Measurements from ENCODE around the gene LMO1.

The LMO1 gene

GRCh38 chr11:8242499-8243280 is 21.0 kb downstream of the LMO1 start:
- no peak for DNase-seq

GRCh38 chr11:8242118-8242475 is 21.6 kb downstream of the LMO1 start:
- no peak for DNase-seq

DNA sequence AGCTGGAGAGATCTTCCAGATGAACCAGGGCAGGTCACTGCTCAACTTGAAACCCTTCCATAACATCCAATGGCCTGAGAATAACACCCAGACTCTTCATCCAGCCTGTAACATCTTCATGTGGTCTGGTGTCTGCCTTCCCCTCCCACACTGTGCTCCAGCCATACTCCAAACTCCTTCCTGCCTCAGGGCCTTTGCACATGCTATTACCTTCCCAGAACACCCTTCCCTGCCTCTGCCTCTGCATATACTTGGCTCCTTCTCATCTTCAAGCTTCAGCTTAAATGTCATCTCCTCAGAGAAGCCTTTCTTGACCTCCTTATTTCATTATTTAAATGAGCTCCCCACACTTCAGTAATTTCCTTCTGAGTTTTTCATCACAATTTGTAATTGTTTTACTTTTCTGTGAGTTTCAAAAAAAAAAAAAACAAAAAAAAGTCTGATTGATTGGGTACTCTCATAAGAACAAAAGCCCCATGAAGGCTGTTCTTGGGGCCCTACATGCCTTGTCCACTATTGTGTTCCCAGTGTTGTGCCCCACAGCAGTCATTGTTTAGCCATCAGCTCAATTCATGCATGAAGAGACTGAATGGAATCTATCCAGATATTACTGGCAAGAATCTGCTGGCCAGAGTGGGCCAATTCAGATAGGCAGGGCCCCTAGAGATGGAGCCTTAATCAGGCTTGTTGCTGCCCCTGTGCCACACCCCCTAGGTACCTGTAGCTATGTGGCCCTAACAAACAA is 22.1 kb downstream of the LMO1 start:
- DNase-seq: no peak

- DNase-seq: no peak
These were observed 24.0 kb downstream of the LMO1 start for GRCh38 chr11:8239536-8240228.

DNA sequence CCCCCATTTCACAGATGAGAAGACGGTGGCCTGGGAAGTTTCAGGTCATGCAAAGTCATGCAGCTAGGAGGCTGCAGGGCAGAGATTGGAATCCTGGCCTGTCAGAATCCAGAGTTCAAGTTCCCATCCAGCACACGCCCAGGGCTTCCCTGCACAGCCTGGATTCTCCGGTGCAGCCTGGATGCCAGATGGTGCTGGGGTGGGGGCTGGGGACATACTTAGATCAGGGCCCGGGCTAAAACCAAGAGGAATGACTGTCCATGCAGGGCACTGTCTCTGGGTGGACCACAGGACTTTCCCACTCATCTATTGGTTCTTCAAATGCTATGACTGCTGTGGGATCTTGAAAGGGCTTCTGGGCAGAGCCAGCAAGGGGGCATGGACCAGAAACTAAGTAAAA is 24.6 kb downstream of the LMO1 start:
- DNase-seq: no peak

- no peak for DNase-seq
These were observed 26.2 kb downstream of the LMO1 start for GRCh38 chr11:8237453-8237852.

DNA sequence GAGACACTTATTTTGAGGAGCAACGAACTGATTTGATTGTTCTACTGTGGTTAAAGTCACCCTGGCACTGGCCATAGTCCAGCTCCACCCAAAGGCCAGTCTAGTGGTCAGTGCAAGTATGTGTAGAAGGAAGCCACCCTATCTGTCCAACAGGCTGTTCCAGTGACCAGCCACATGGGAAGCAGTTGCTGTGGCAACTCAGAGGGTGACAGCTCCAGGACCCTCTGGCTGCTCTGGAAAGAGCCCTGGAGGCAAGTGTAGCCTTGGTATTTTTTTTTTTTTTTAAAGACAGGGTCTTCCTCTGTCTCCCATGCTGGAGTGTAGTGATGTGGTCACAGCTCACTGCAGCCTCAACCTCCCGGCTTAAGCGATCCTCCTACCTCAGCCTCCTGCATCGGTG is 27.8 kb downstream of the LMO1 start:
- DNase-seq: no peak

- no peak for DNase-seq
These were observed 28.8 kb downstream of the LMO1 start for GRCh38 chr11:8234910-8235309.

DNA sequence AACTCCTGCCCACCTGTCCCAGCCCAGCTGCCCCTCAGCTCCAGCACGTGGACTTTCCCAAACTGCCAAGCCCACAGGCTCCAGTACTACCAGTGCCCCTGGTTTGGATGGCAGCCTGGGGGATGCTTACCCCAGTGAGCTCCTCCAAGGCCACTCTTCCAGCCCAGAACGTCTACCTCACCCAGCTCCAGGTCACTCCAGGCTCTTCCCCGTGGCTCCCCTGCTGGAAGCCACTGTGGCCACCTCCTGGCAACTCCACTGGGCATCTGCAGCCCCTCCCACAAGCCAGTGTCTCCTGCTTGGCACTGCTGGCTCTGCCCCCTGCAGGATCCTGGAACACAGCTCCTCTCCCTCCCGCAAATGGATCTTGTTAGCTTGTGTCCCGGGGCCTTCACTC is 29.3 kb downstream of the LMO1 start:
- DNase-seq: no peak

DNA sequence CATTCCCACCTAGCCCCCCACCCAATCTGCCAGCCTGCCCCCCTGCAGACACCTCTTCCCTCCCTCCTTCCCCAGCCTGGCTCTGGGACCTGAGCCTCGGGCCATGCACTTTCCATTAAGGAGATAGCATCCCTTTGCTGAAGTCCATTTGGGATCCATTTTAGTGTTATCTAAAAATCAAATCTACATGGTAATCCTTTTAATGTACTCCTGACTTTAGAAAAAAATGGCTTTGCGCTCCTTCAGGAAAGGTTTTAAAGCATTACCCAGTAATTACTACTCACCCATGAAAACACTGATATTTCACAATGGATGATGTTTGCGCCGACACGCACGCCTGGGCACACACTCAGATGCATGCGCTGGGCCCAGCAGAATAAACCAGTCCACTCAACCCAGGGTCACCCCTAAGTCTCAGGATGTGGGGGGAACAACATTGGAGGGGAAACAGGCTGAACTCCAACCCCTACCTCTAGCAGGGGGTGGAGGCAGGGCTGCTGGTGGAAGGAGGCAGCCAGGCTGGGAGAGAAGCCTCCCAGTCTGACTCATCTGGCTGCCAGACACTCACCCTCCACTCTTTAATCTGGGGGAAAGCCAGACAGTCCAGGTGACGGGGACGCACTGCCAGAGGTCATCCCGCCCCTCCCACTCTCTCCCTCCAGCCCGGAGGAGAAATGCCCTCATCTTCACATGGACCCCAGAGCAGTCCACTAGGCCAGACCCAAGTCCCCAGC is 29.8 kb downstream of the LMO1 start:
- no peak for DNase-seq

DNA sequence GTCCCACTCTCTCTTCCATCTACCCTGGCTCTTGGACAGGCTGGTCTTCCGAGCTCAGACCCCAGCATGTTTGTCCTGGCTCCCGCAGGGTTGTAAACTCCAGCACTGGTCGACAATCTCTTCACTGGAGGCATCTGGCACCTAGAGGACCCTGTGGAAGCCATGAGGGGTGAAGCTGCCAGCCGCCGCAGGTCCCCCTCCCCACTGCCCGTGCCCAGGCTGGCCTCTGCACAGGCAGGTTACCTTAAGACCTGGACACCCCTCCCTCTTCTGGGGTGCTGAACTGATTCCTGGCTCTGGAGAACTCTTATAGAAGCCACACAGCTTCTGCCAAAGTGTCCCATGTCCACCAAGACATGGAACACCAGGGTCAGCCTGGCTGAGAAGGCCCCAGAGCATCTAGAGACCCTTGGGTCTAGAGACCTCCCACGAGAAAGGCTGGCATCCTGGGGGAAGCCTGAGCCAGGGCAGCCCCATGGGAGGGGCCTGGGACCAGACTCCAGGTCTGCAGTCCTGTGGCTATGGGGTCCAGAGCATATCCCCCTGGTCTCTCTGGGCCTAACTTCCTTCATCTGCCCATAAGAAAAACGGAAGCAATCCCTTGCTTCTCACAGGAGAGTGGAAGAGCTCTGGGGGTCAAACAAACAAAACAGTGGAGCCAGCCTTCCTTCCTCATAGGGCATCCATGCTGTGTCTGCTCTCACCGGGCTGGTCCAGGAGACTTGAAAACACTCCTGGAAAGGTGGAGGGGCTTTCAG is 30.6 kb downstream of the LMO1 start:
- no peak for DNase-seq

DNA sequence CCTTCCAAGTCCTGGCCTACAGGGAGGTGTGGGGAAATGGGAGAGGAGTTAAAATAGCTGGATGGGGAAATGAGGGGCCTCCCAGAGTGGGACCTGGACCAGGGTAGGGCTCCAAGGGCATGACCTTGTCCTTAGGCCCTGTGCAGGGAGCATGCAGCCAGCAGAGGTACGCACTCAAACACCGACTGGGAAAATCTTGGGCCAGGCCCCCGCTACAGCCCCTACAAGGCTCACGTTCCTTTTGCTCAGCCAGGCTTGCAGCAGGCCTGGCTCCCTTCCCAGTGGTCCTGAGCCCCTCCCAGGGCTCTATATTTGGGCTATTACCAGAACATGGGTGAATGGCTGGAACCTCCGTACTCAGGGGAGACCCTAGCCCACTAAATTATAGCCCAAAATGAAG is 31.3 kb downstream of the LMO1 start:
- DNase-seq: no peak

GRCh38 chr11:8231979-8232378 is 31.7 kb downstream of the LMO1 start:
- DNase-seq: no peak

GRCh38 chr11:8230921-8231847 is 32.5 kb downstream of the LMO1 start:
- no peak for DNase-seq

- DNase-seq: no peak
These were observed 33.4 kb downstream of the LMO1 start for GRCh38 chr11:8230178-8230859.

GRCh38 chr11:8229299-8230177 is 34.1 kb downstream of the LMO1 start:
- no peak for DNase-seq

- DNase-seq: no peak
These were observed 35.4 kb downstream of the LMO1 start for GRCh38 chr11:8228231-8228630.

- no peak for DNase-seq
These were observed 36.2 kb downstream of the LMO1 start for GRCh38 chr11:8227156-8228152.
